HEK293 (cell line): ENCODE data around the gene ISOC2.

ENCODE experiments used
- BCL6B ChIP-seq: fragments of 450-650 bp; formaldehyde crosslinking; IDR thresholded peaks from 2 replicates; pipeline ENCODE4 v1.5.1; 2017; ENCODE audit warnings: missing biosample characterization, missing genetic modification characterization
- CTCF ChIP-seq: fragments of 450-650 bp; formaldehyde crosslinking; IDR thresholded peaks from 2 replicates; pipeline ENCODE4 v1.5.1; 2016; ENCODE audit warnings: missing biosample characterization, missing genetic modification characterization
- ELK4 ChIP-seq: IDR thresholded peaks from 2 replicates; pipeline ENCODE4 v1.6.1; 2011; ENCODE audit warnings: mild to moderate bottlenecking, low read depth, low read length, borderline replicate concordance
- HIC1 ChIP-seq: fragments of 450-650 bp; formaldehyde crosslinking; IDR thresholded peaks from 2 replicates; pipeline ENCODE4 v1.5.1; 2016; ENCODE audit warnings: missing biosample characterization, missing genetic modification characterization
- IKZF3 ChIP-seq: fragments of 450-650 bp; IDR thresholded peaks from 2 replicates; pipeline ENCODE4 v1.5.0; 2018; ENCODE audit warnings: missing biosample characterization, mild to moderate bottlenecking, missing genetic modification characterization, moderate library complexity
- KLF8 ChIP-seq: fragments of 450-650 bp; formaldehyde crosslinking; IDR thresholded peaks from 2 replicates; pipeline ENCODE4 v1.5.1; 2016; ENCODE audit warnings: missing biosample characterization, missing genetic modification characterization
- PATZ1 ChIP-seq: fragments of 450-650 bp; formaldehyde crosslinking; IDR thresholded peaks from 2 replicates; pipeline ENCODE4 v1.5.1; 2016; ENCODE audit warnings: missing biosample characterization, missing genetic modification characterization
- PRDM1 ChIP-seq: fragments of 450-650 bp; formaldehyde crosslinking; IDR thresholded peaks from 2 replicates; pipeline ENCODE4; 2016; ENCODE audit warnings: missing biosample characterization, missing genetic modification characterization
- SCRT1 ChIP-seq: fragments of 450-650 bp; formaldehyde crosslinking; IDR thresholded peaks from 2 replicates; pipeline ENCODE4 v1.5.1; 2016; ENCODE audit warnings: missing biosample characterization, missing genetic modification characterization, borderline replicate concordance
- WT1 ChIP-seq: fragments of 450-650 bp; formaldehyde crosslinking; IDR thresholded peaks from 2 replicates; pipeline ENCODE4 v1.5.1; 2016; ENCODE audit warnings: missing biosample characterization, missing genetic modification characterization
- ZBTB1 ChIP-seq: fragments of 450-650 bp; formaldehyde crosslinking; IDR thresholded peaks from 2 replicates; pipeline ENCODE4 v1.5.1; 2016; ENCODE audit warnings: missing biosample characterization, missing genetic modification characterization
- ZBTB48 ChIP-seq: fragments of 450-650 bp; formaldehyde crosslinking; IDR thresholded peaks from 2 replicates; pipeline ENCODE4 v1.5.1; 2016; ENCODE audit warnings: missing biosample characterization, missing genetic modification characterization
- ZBTB8A ChIP-seq: fragments of 450-650 bp; formaldehyde crosslinking; IDR thresholded peaks from 2 replicates; pipeline ENCODE4 v1.5.1; 2016; ENCODE audit warnings: missing biosample characterization, missing genetic modification characterization
- ZNF146 ChIP-seq: fragments of 450-650 bp; formaldehyde crosslinking; IDR thresholded peaks from 2 replicates; pipeline ENCODE4 v1.5.1; 2016; ENCODE audit warnings: missing biosample characterization, missing genetic modification characterization
- ZNF155 ChIP-seq: fragments of 450-650 bp; formaldehyde crosslinking; IDR thresholded peaks from 2 replicates; pipeline ENCODE4 v1.5.1; 2016; ENCODE audit warnings: missing biosample characterization, missing genetic modification characterization
- ZNF18 ChIP-seq: fragments of 450-650 bp; formaldehyde crosslinking; IDR thresholded peaks from 2 replicates; pipeline ENCODE4 v1.5.1; 2016; ENCODE audit warnings: missing biosample characterization, missing genetic modification characterization
- ZNF266 ChIP-seq: fragments of 450-650 bp; formaldehyde crosslinking; IDR thresholded peaks from 2 replicates; pipeline ENCODE4 v1.5.1; 2016; ENCODE audit warnings: missing biosample characterization, missing genetic modification characterization, low read depth
- ZNF280D ChIP-seq: fragments of 450-650 bp; formaldehyde crosslinking; IDR thresholded peaks from 2 replicates; pipeline ENCODE4 v1.5.1; 2016; ENCODE audit warnings: missing biosample characterization, missing genetic modification characterization
- ZNF324 ChIP-seq: fragments of 450-650 bp; formaldehyde crosslinking; IDR thresholded peaks from 2 replicates; pipeline ENCODE4 v1.5.1; 2016; ENCODE audit warnings: missing biosample characterization, missing genetic modification characterization
- ZNF600 ChIP-seq: fragments of 450-650 bp; formaldehyde crosslinking; IDR thresholded peaks from 2 replicates; pipeline ENCODE4 v1.5.1; 2016; ENCODE audit warnings: missing biosample characterization, missing genetic modification characterization
- ZNF624 ChIP-seq: fragments of 450-650 bp; formaldehyde crosslinking; IDR thresholded peaks from 2 replicates; pipeline ENCODE4 v1.5.1; 2017; ENCODE audit warnings: missing biosample characterization, missing genetic modification characterization
- ZNF639 ChIP-seq: fragments of 450-650 bp; formaldehyde crosslinking; IDR thresholded peaks from 2 replicates; pipeline ENCODE4 v1.5.1; 2016; ENCODE audit warnings: missing biosample characterization, missing genetic modification characterization
- ZNF660 ChIP-seq: fragments of 450-650 bp; IDR thresholded peaks from 2 replicates; pipeline ENCODE4 v1.5.1; 2018; ENCODE audit warnings: missing biosample characterization, mild to moderate bottlenecking, missing genetic modification characterization
- ZSCAN23 ChIP-seq: fragments of 450-650 bp; formaldehyde crosslinking; IDR thresholded peaks from 2 replicates; pipeline ENCODE4 v1.5.1; 2016; ENCODE audit warnings: missing biosample characterization, missing genetic modification characterization
- ZSCAN4 ChIP-seq: fragments of 450-650 bp; formaldehyde crosslinking; IDR thresholded peaks from 2 replicates; pipeline ENCODE4 v1.5.1; 2017; ENCODE audit warnings: missing biosample characterization, missing genetic modification characterization

The ISOC2 gene

GRCh38 chr19:55437410-55437809, 24.0 kb downstream of the ISOC2 start (continued):
- TF ChIP-seq ZNF18 (tag by site-specific recombination), result no peak
- no peak for TF ChIP-seq WT1 (tag by site-specific recombination)
- no peak for TF ChIP-seq ZNF146 (tag by site-specific recombination)
- TF ChIP-seq HIC1 (tag by site-specific recombination), result peak; percentile 86
- no peak for TF ChIP-seq ZSCAN23 (tag by site-specific recombination)
- TF ChIP-seq BCL6B (tag by site-specific recombination), result no peak
- no peak for TF ChIP-seq ZBTB8A
- no peak for TF ChIP-seq ELK4
- TF ChIP-seq ZNF324 (tag by site-specific recombination), result no peak
- peak; percentile 79 for TF ChIP-seq ZNF600 (tag by site-specific recombination)
- TF ChIP-seq PRDM1, result no peak
- peak; percentile 26; the same call in 1 of the 2 replicates for TF ChIP-seq PATZ1 (tag by site-specific recombination)
- TF ChIP-seq IKZF3 (tag by site-specific recombination), result peak; percentile 40; the same call in 1 of the 2 replicates
- no peak for TF ChIP-seq ZSCAN4
- no peak for TF ChIP-seq ZNF624 (tag by site-specific recombination)
- TF ChIP-seq ZNF660 (tag by site-specific recombination), result no peak
- no peak for TF ChIP-seq ZNF266
- TF ChIP-seq ZNF639 (tag by site-specific recombination), result no peak
- no peak for TF ChIP-seq ZBTB1
- no peak for TF ChIP-seq ZBTB48 (tag by site-specific recombination)
- peak; percentile 33; the same call in 1 of the 2 replicates for TF ChIP-seq KLF8 (tag by site-specific recombination)
- TF ChIP-seq SCRT1 (tag by site-specific recombination), result no peak
- no peak for TF ChIP-seq ZNF155 (tag by site-specific recombination)
- TF ChIP-seq ZNF280D (tag by site-specific recombination), result no peak
- TF ChIP-seq CTCF (tag by site-specific recombination), result no peak
